ENCODE data around the gene SMAGP.

GRCh38 chr12:51217968-51218606 is 52.1 kb downstream of the SMAGP start, which contains the start of gene POU6F1:
- TF ChIP-seq CTCF (conservative IDR thresholded peaks at IDR 0.05 in 1 of 2, IDR thresholded peaks at IDR 0.05 in 1 of 2; ENCODE audit: extremely low read depth in 1 of 2, insufficient read depth in 1 of 2, low read depth in 1 of 2, low read length in 2 of 2) (peak; percentile 33 to 64), EZH2 (IDR thresholded peaks at IDR 0.05; ENCODE audit: borderline replicate concordance, low read length) (no peak)
